RWPE2 (cell line): ENCODE results near the gene AKAP6.

Experiments
- ATAC-seq: fragments of 200-7000 bp; cut with Tn5 transposase; 3 replicates; pipeline ENCODE4 v1.9.1; 2021; ENCODE audit warnings: low read depth
- DNase-seq: peaks from one replicate; pipeline ENCODE4 v3.0.0-alpha.2; 2020; ENCODE audit warnings: low spot score
- H3K27ac ChIP-seq: fragments of 450-650 bp; 2 replicates; pipeline ENCODE4 v1.5.1; 2017; ENCODE audit warnings: mild to moderate bottlenecking; ENCODE audit not compliant: poor library complexity, severe bottlenecking
- H3K27me3 ChIP-seq: fragments of 250-450 bp; sonication (Bioruptor Pico); 2 replicates; pipeline ENCODE4 v1.5.1; 2021; ENCODE audit warnings: mild to moderate bottlenecking, moderate library complexity; ENCODE audit not compliant: insufficient read depth, poor library complexity, severe bottlenecking
- H3K36me3 ChIP-seq: fragments of 250-450 bp; sonication (Bioruptor Pico); 2 replicates; pipeline ENCODE4 v1.5.1; 2020; ENCODE audit warnings: low read depth, mild to moderate bottlenecking, moderate library complexity
- H3K4me1 ChIP-seq: fragments of 250-450 bp; sonication (Bioruptor Pico); 2 replicates; pipeline ENCODE4 v1.5.1; 2021; ENCODE audit warnings: mild to moderate bottlenecking, moderate library complexity; ENCODE audit not compliant: insufficient read depth, poor library complexity, severe bottlenecking
- H3K4me3 ChIP-seq: fragments of 250-450 bp; sonication (Bioruptor Pico); 2 replicates; pipeline ENCODE4 v1.5.1; 2021; ENCODE audit warnings: mild to moderate bottlenecking, moderate library complexity; ENCODE audit not compliant: severe bottlenecking
- H3K9me3 ChIP-seq: fragments of 250-450 bp; sonication (Bioruptor Pico); 2 replicates; pipeline ENCODE4 v1.5.1; 2021; ENCODE audit warnings: mild to moderate bottlenecking, moderate library complexity; ENCODE audit not compliant: severe bottlenecking
- CTCF ChIP-seq: fragments of 450-650 bp; IDR thresholded peaks from one replicate; pipeline ENCODE4 v1.5.1; 2017; ENCODE audit warnings: mild to moderate bottlenecking, moderate library complexity; ENCODE audit not compliant: poor library complexity, severe bottlenecking

AKAP6 gene

GRCh38 chr14:32329690-32330285 lies 690 bp downstream of the AKAP6 start:
- Histone ChIP-seq H3K4me3 (no peak overlapping the region), H3K9me3 (no peaks in the 10 kb centered on the region), H3K27me3 (no peaks in the 10 kb centered on the region), H3K27ac (no peak overlapping the region), H3K36me3 (no peaks in the 10 kb centered on the region), H3K4me1 (peaks cover 7% of the 10 kb centered on the region)
- TF ChIP-seq CTCF: no peak
- DNase-seq: no peak
- ATAC-seq: no peak

- ATAC-seq: no peak
- Histone ChIP-seq H3K4me3 (no peak overlapping the region), H3K27me3 (no peaks in the 10 kb centered on the region), H3K9me3 (no peaks in the 10 kb centered on the region), H3K4me1 (peaks cover 7% of the 10 kb centered on the region), H3K27ac (no peak overlapping the region), H3K36me3 (no peaks in the 10 kb centered on the region)
- no peak for DNase-seq
- no peak for TF ChIP-seq CTCF
Observed at GRCh38 chr14:32330351-32331111, 1.4 kb downstream of the AKAP6 start.

- no peak for TF ChIP-seq CTCF
- no peak for ATAC-seq
- H3K27ac ChIP-seq: no peak overlapping the region
- no peak overlapping the region for H3K4me3 ChIP-seq
- DNase-seq: no peak
- H3K27me3 ChIP-seq: no peaks in the 10 kb centered on the region
- H3K36me3 ChIP-seq: no peaks in the 10 kb centered on the region
- H3K9me3 ChIP-seq: no peaks in the 10 kb centered on the region
- peaks cover 7% of the 10 kb centered on the region for H3K4me1 ChIP-seq
Observed at GRCh38 chr14:32331206-32331605, 2.1 kb downstream of the AKAP6 start.

GRCh38 chr14:32332415-32333316 lies 3.6 kb downstream of the AKAP6 start:
- ATAC-seq: peak; percentile 86
- H3K27ac ChIP-seq: peak overlapping the region; percentile 10
- peaks cover 7% of the 10 kb centered on the region for H3K4me1 ChIP-seq
- no peaks in the 10 kb centered on the region for H3K36me3 ChIP-seq
- H3K9me3 ChIP-seq: no peaks in the 10 kb centered on the region
- TF ChIP-seq CTCF: no peak
- H3K27me3 ChIP-seq: no peaks in the 10 kb centered on the region
- DNase-seq: no peak
- H3K4me3 ChIP-seq: no peak overlapping the region
